ENCODE data around the gene SIGLECL1. TPM values are rescaled to one million over a fixed set of nuclear protein-coding genes. Genes with fewer than 3 reads are reported as not detected.

The SIGLECL1 gene
- total and polyA plus RNA-seq, 9 of the 15 experiments (the other 6 are each of a cell fraction or from before 2014, with no cell fraction given): not detected

GRCh38 chr19:51296336-51297093 is 45.6 kb downstream of the SIGLECL1 start (continued):
- TF ChIP-seq REST (IDR thresholded peaks at IDR 0.05; ENCODE audit: borderline replicate concordance) (peak; percentile 57), REST (CRISPR knock-in tag; IDR thresholded peaks at IDR 0.05; ENCODE audit: low read depth) (no peak), DEAF1 (CRISPR knock-in tag; IDR thresholded peaks at IDR 0.05) (0 out of 2 replicates have a peak, but pooled peaks have one; percentile 31), SMC3 (conservative IDR thresholded peaks at IDR 0.05; ENCODE audit: insufficient read depth, low read depth, low read length) (0 out of 2 replicates have a peak, but pooled peaks have one; percentile 34), ATF2 (CRISPR knock-in tag; IDR thresholded peaks at IDR 0.05) (no peak), RB1 (IDR thresholded peaks at IDR 0.05; ENCODE audit: low read depth) (0 out of 2 replicates have a peak, but pooled peaks have one; percentile 13)
- TF ChIP-seq, protein P1, sequence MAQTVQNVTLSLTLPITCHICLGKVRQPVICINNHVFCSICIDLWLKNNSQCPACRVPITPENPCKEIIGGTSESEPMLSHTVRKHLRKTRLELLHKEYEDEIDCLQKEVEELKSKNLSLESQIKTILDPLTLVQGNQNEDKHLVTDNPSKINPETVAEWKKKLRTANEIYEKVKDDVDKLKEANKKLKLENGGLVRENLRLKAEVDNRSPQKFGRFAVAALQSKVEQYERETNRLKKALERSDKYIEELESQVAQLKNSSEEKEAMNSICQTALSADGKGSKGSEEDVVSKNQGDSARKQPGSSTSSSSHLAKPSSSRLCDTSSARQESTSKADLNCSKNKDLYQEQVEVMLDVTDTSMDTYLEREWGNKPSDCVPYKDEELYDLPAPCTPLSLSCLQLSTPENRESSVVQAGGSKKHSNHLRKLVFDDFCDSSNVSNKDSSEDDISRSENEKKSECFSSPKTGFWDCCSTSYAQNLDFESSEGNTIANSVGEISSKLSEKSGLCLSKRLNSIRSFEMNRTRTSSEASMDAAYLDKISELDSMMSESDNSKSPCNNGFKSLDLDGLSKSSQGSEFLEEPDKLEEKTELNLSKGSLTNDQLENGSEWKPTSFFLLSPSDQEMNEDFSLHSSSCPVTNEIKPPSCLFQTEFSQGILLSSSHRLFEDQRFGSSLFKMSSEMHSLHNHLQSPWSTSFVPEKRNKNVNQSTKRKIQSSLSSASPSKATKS (CRISPR knock-in tag; IDR thresholded peaks at IDR 0.05): no peak
- TF ChIP-seq, protein P2, sequence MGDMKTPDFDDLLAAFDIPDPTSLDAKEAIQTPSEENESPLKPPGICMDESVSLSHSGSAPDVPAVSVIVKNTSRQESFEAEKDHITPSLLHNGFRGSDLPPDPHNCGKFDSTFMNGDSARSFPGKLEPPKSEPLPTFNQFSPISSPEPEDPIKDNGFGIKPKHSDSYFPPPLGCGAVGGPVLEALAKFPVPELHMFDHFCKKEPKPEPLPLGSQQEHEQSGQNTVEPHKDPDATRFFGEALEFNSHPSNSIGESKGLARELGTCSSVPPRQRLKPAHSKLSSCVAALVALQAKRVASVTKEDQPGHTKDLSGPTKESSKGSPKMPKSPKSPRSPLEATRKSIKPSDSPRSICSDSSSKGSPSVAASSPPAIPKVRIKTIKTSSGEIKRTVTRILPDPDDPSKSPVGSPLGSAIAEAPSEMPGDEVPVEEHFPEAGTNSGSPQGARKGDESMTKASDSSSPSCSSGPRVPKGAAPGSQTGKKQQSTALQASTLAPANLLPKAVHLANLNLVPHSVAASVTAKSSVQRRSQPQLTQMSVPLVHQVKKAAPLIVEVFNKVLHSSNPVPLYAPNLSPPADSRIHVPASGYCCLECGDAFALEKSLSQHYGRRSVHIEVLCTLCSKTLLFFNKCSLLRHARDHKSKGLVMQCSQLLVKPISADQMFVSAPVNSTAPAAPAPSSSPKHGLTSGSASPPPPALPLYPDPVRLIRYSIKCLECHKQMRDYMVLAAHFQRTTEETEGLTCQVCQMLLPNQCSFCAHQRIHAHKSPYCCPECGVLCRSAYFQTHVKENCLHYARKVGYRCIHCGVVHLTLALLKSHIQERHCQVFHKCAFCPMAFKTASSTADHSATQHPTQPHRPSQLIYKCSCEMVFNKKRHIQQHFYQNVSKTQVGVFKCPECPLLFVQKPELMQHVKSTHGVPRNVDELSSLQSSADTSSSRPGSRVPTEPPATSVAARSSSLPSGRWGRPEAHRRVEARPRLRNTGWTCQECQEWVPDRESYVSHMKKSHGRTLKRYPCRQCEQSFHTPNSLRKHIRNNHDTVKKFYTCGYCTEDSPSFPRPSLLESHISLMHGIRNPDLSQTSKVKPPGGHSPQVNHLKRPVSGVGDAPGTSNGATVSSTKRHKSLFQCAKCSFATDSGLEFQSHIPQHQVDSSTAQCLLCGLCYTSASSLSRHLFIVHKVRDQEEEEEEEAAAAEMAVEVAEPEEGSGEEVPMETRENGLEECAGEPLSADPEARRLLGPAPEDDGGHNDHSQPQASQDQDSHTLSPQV (IDR thresholded peaks at IDR 0.05): no peak
